Loucy (cell line): ENCODE data around the gene USHBP1.
A peak's percentile ranks its signal among the peaks of the same experiment; 100 is the strongest.

Source experiments
- CTCF ChIP-seq: fragments of 200-600 bp; sonication (generic); conservative IDR thresholded peaks from 2 replicates; pipeline ENCODE4 v1.5.1; 2014; ENCODE audit warnings: mild to moderate bottlenecking, antibody characterized with exemption, low read length
- EZH2phosphoT487 ChIP-seq: fragments of 200-600 bp; IDR thresholded peaks from 2 replicates; pipeline ENCODE4 v1.6.1; 2018; ENCODE audit warnings: antibody characterized with exemption, mild to moderate bottlenecking, moderate library complexity, borderline replicate concordance

- TF ChIP-seq CTCF (peak; percentile 60), EZH2phosphoT487 (no peak)
These were observed 27.9 kb upstream of the USHBP1 start for GRCh38 chr19:17292301-17293074.
